Activated naive CD8-positive, alpha-beta T cell treated with anti-CD3 and anti-CD28 coated beads, Interleukin-2, amount 10 ng/mL, durations not matched to agents 7 days and 5 days (primary cell): ENCODE data around the gene ST3GAL4. TPM values are rescaled to one million over a fixed set of nuclear protein-coding genes. Genes with fewer than 3 reads are reported as not detected.
A peak's percentile ranks its signal among the peaks of the same experiment; 100 is the strongest.
"Not testable (repeated sequence)": the region's sequence is repeated elsewhere in the genome, so short reads cannot be mapped to it uniquely, and the experiment has no call there.

Source experiments
- ATAC-seq: fragments of 150-1000 bp; cut with Tn5 transposase; one replicate; pipeline ENCODE4 v1.10.0; 2021; ENCODE audit warnings: low read depth, moderate library complexity
- POLR2A ChIA-PET: fragments of 350-600 bp; sonication (Branson Sonifier 250); formaldehyde crosslinking; loops from one replicate; lab custom pipeline; 2021; ENCODE audit warnings: antibody characterized with exemption; lab: Charles Lee
- DNase-seq: peaks from one replicate; pipeline ENCODE4 v3.0.0; 2021
- H3K27ac Mint-ChIP-seq: one replicate; pipeline ENCODE4 v1.8.0; 2022; ENCODE audit warnings: mild to moderate bottlenecking, mixed read lengths
- H3K27me3 Mint-ChIP-seq: one replicate; pipeline ENCODE4 v1.8.0; 2022; ENCODE audit warnings: mild to moderate bottlenecking, moderate library complexity, mixed read lengths
- H3K36me3 Mint-ChIP-seq: one replicate; pipeline ENCODE4 v1.8.0; 2021; ENCODE audit warnings: mild to moderate bottlenecking, mixed read lengths
- H3K4me1 Mint-ChIP-seq: one replicate; pipeline ENCODE4 v1.8.0; 2021; ENCODE audit warnings: mixed read lengths
- H3K4me3 Mint-ChIP-seq: one replicate; pipeline ENCODE4 v1.8.0; 2022; ENCODE audit warnings: mild to moderate bottlenecking, moderate library complexity, mixed read lengths
- H3K9me3 Mint-ChIP-seq: one replicate; pipeline ENCODE4 v1.8.0; 2021; ENCODE audit warnings: mixed read lengths
- total RNA-seq, 2 experiments: library from RNA; stranded (reverse); gene quantifications; one replicate each; pipeline ENCODE4 v1.2.3, GENCODE V29; 2021

ST3GAL4 gene
- total RNA-seq, 2 experiments from 2014 or later, result 6.3 to 8.5 TPM

DNA sequence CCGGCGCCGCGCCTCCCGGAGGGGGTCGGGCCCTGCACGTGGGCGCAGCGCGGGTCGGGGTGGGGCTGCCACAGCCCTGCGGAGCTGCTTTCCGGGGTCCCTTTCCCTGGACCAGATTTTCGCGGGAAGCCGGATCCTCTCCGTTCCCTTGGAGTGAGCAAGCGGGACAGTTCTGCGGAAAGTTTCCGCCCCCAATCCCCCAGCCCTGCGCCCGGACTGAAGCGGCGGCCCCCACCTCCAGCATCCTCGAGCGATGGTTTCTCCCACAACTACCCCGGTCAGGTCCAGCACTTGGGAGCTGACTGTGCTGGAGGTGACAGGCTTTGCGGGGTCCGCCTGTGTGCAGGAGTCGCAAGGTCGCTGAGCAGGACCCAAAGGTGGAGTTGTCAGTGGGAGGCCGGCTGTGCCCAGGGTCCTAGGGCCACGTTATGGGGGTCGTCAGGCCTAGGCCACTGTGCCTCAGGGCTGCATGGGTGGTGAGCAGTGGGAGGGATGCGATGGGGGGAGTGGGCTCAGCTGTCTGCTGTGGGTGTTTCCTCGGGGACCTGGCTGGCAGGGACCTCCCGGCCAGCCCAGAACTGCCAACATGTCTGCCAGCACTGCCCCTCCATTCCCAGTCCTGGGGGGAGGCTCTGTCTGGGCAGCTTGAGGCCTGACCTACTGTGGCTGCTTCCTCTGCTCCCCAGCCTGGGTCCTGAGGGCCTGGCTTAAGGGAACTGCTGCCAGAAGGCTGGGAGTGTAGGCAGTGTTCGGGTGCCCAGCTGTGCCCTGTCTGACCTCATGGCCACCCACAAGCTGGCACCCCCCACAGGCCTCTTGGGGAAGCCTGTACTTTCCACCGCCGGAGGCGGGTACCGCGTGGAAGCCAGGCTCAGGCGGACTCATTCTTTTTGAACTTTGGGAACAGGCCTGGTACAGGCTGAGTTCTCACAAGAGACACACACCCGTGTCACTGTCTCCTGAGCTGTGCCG, 726 bp downstream of the ST3GAL4 start:
- H3K36me3 Mint-ChIP-seq, result peaks cover under 1% of the 10 kb centered on the region
- peak overlapping the region; percentile 73 for H3K4me3 Mint-ChIP-seq
- peaks cover 27% of the 10 kb centered on the region for H3K4me1 Mint-ChIP-seq
- peak; percentile 7 for ATAC-seq
- no peaks in the 10 kb centered on the region for H3K27me3 Mint-ChIP-seq
- DNase-seq, result no peak
- POLR2A ChIA-PET, result interaction anchor here (1.0 to 4.6 kb wide), 5 partner anchors 11 to 52 kb away, joined by 3 to 61 read pairs (median 3); partner anchors contain the start of gene DCPS
- no peaks in the 10 kb centered on the region for H3K9me3 Mint-ChIP-seq
- H3K27ac Mint-ChIP-seq, result peak overlapping the region; percentile 64

DNA sequence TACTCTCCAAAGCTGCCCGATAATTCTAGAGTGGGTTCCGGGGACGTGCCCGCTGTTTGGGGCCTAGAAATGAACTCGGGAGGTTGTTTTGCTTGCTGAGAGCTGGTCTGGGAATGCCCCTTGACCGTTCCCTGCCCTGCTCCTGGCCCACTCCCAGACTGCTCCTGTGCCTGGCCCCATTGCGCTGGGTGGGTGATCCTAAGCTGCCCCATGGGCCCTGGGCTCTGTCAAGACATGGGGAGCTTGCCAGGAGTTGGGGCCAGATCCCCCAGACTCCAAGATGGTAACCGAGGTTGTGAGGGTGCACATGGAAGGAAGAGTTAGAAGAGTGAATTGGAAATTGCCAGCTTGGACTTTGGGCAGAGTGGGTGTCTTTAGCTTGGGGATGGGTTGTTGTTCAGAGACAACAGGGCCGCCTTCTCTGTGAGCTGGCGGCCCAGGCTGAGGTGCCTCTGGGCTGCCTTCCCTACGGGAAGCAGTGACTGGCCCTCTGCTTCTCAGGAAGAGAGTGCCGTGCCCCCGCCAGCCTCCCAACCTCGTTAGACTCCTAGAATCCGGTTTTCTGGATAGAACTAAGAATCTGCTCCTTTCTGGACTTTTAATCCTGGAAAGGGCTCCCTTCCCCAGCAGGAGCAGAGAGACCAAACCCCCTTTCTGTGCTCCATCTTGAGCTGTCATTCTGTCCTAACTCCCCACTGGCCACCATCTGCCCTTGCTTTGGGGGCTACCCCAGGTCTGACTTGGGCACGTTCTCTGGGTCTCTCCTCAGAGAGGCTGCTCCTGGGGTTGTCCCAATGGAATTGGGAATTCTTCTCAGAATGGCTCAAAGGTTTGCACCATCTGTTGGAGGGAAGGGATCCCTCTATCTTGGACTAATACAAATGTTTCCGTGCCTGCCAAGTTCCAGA, 1.8 kb downstream of the ST3GAL4 start:
- H3K9me3 Mint-ChIP-seq, result no peaks in the 10 kb centered on the region
- ATAC-seq (no peak), DNase-seq (no peak)
- H3K27me3 Mint-ChIP-seq, result no peaks in the 10 kb centered on the region
- H3K4me1 Mint-ChIP-seq, result peaks cover 25% of the 10 kb centered on the region
- H3K27ac Mint-ChIP-seq, result no peak overlapping the region
- POLR2A ChIA-PET, result interaction anchor here (0.9 to 4.6 kb wide), 2 partner anchors 39 to 53 kb away, joined by 4 to 61 read pairs; partner anchors contain the start of gene DCPS
- no peaks in the 10 kb centered on the region for H3K36me3 Mint-ChIP-seq
- H3K4me3 Mint-ChIP-seq, result peak overlapping the region; percentile 46

DNA sequence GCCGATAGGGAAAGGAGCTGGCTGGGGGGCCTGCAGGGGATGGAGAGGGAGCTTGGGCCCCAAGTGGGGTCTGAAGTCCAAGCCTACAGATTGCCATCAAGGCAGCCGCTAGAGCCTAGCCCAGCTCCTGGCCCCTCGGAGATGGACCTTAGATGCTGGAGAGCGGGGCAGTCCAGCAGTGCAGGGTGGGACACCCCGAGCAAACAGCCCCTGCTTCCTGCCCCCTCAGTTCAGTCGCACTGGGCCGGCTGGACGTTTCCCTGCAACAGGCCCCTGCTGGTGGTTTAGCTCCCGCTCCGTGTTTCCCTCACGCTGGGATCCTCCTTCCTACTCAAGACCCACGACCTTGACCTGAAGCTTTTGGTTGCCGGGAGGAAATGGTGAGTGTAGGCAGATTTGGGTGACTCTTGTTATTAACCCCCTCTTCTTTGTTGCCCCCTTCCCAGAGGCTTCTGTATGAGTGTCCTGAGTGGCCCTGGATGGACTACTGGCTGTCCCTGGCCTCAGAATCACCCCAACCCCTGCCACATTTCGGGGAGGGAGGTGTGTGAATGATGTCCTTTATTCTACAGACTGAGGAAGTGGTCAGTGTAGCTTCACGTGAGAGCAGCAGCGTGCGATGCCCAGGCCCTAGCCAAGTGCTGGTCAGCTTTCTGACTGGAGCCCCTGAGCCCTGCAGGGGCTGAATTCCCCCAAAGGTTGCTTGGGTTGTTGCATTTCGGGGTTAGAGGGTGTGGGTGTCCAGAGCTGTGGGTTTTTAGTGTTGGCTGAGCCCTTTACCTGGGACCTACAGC, 2.7 kb downstream of the ST3GAL4 start:
- H3K36me3 Mint-ChIP-seq, result no peaks in the 10 kb centered on the region
- no peaks in the 10 kb centered on the region for H3K27me3 Mint-ChIP-seq
- H3K9me3 Mint-ChIP-seq, result no peaks in the 10 kb centered on the region
- no peak overlapping the region for H3K27ac Mint-ChIP-seq
- no peak for DNase-seq
- ATAC-seq, result no peak
- no peak overlapping the region for H3K4me3 Mint-ChIP-seq
- peaks cover 17% of the 10 kb centered on the region for H3K4me1 Mint-ChIP-seq
- POLR2A ChIA-PET, result interaction anchor here (0.9 kb wide), 1 partner anchor 54 kb away, joined by 4 read pairs; the partner anchor contains the start of gene DCPS

DNA sequence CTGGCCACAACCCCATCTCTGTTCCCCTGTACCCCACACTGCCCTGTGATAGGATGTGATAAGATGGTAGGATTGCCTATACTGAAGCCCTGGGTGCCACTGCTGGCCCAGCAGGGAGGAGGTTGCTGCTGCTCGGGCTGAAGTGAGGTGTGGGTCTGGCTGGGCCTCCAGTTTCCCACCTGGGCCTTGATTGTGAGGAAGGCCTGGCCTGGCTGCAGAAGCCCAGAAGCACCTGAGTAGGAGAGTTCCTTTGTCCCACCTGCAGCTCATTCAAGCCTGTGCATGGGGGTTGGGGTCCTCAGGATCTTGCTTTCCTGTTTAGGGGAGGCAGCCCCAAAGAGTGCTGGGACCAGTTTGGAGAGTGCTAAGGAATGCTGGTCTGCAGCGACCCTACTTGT, 3.3 kb downstream of the ST3GAL4 start:
- no peak overlapping the region for H3K27ac Mint-ChIP-seq
- peaks cover 11% of the 10 kb centered on the region for H3K4me1 Mint-ChIP-seq
- DNase-seq, result peak; percentile 9
- H3K27me3 Mint-ChIP-seq, result no peaks in the 10 kb centered on the region
- no peak overlapping the region for H3K4me3 Mint-ChIP-seq
- ATAC-seq, result no peak
- POLR2A ChIA-PET, result no interaction called here
- no peaks in the 10 kb centered on the region for H3K36me3 Mint-ChIP-seq
- H3K9me3 Mint-ChIP-seq, result no peaks in the 10 kb centered on the region

DNA sequence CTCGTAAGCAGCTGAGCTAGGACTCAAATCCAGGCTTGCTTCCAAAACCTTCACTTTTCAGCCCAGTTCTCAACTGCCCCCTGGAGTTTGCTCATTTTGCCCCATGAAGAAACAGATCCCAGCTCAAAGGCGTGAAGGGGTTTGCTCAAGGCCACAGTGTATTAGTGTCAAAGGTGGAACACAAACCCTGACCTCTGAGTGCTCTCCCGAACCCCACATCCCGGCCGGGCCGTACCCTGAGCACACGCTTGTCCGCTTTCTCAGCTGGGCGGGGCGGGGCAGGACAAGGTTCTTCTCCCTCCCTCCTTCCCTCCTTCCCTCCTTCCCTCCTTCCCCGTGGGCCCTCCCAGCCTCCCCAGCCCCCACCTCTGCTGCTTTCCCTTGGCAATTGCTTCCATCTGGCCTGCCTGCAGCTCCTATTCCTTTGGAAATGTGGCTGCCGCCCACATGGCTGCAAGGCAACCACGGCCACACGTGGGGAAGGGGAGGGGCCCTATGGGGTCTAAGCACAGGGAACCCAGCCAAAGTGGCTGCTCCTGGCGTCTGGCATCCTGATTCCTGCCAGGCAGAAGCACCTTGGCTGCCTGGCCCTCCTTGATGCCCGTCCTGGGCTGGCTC, 4.1 kb downstream of the ST3GAL4 start:
- H3K36me3 Mint-ChIP-seq, result no peaks in the 10 kb centered on the region
- no peak overlapping the region for H3K27ac Mint-ChIP-seq
- H3K9me3 Mint-ChIP-seq, result no peaks in the 10 kb centered on the region
- H3K4me3 Mint-ChIP-seq, result no peak overlapping the region
- H3K4me1 Mint-ChIP-seq, result peaks cover 9% of the 10 kb centered on the region
- DNase-seq (no peak), ATAC-seq (no peak)
- H3K27me3 Mint-ChIP-seq, result no peaks in the 10 kb centered on the region
- POLR2A ChIA-PET, result no interaction called here

DNA sequence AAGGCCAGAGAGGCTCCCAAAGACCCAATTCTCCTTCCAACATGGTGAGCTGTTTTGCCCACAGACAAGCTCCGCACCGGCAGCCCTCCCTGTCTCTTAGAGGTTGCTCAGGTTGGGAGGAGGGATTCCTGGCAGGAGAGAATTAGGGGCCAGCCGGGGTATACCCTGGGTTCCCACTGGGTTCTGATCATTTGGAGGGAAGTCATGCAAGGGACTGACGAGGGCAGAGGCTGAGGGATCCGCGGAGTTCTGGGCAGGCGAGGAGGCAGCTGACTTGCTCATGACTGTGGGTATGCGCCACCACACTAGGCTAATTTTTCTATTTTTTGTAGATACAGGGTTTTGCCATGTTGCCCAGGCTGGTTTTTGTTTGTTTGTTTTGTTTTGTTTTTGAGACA, 4.6 kb downstream of the ST3GAL4 start:
- ATAC-seq, result no peak
- POLR2A ChIA-PET, result no interaction called here
- no peaks in the 10 kb centered on the region for H3K36me3 Mint-ChIP-seq
- no peaks in the 10 kb centered on the region for H3K27me3 Mint-ChIP-seq
- H3K27ac Mint-ChIP-seq, result no peak overlapping the region
- no peak overlapping the region for H3K4me3 Mint-ChIP-seq
- peaks cover 7% of the 10 kb centered on the region for H3K4me1 Mint-ChIP-seq
- no peaks in the 10 kb centered on the region for H3K9me3 Mint-ChIP-seq
- DNase-seq, result peak; percentile 18

DNA sequence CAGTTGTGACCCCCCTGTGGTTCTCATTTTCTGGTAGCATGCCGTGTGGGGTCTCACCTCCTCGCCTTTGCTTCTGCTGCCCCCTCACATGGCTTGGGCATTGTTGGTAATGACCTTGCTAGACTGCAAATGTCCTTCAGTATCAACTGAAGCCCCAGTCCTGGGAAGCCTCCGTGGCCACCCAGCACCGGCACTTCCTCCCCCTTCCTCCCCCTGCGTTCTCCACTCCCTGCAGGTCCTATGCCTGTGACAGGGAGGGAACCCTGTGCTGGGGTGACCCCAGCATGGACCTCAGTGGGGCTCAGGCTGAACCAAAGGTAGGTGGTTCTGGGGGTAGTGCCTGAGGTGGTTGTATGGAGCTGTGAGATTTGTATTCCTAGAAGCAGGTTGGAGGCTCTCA, 5.9 kb downstream of the ST3GAL4 start:
- Mint-ChIP-seq H3K27ac (no peak overlapping the region), H3K4me1 (peaks cover 7% of the 10 kb centered on the region), H3K4me3 (no peak overlapping the region), H3K9me3 (no peaks in the 10 kb centered on the region), H3K36me3 (no peaks in the 10 kb centered on the region), H3K27me3 (no peaks in the 10 kb centered on the region)
- ATAC-seq, result no peak
- peak; percentile 15 for DNase-seq
- POLR2A ChIA-PET, result interaction anchor here (0.7 kb wide), 1 partner anchor 51 kb away, joined by 3 read pairs; no protein-coding TSS in a partner anchor

DNA sequence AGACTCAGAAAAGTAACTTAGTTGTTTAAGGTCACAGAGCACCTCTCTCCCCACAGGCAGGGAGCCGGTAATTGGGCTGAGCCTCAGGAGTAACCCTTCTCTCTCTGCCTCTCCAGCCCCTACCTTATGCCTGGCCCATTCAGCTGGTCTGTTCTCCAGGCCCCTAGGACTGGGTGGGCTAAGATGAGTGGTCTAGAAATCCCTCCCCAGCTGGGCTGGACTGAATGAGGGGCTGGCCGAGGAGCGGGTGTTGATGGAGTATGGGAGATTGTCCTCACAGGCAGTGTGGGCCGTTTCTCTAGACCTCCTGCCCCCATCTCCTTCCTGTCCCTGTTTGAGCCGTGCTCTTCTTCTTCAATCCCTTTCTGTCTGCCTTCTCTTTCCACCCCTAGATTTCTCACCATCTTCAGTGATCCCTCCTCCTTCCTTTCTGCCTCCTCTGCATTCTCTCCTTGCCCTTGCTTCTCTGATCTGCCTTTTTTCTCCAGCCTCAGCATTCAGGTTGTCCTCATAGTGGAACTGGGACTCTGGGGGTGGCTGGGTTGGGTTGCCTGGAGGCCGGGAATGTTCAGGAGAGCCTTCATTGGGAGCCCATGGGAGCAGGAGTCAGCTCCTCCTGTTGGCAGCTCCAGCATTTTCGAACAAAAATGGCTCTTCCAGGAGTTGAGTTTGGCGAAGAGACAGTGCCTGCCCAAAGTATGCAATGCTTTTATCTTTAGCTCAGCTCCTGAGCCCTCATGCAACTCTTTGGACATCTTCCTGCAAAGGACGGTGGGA, 7.6 kb downstream of the ST3GAL4 start:
- ATAC-seq (no peak), DNase-seq (peak; percentile 17)
- Mint-ChIP-seq H3K9me3 (no peaks in the 10 kb centered on the region), H3K4me3 (no peak overlapping the region), H3K27ac (no peak overlapping the region), H3K27me3 (no peaks in the 10 kb centered on the region), H3K4me1 (peaks cover 5% of the 10 kb centered on the region), H3K36me3 (no peaks in the 10 kb centered on the region)
- POLR2A ChIA-PET, result no interaction called here

DNA sequence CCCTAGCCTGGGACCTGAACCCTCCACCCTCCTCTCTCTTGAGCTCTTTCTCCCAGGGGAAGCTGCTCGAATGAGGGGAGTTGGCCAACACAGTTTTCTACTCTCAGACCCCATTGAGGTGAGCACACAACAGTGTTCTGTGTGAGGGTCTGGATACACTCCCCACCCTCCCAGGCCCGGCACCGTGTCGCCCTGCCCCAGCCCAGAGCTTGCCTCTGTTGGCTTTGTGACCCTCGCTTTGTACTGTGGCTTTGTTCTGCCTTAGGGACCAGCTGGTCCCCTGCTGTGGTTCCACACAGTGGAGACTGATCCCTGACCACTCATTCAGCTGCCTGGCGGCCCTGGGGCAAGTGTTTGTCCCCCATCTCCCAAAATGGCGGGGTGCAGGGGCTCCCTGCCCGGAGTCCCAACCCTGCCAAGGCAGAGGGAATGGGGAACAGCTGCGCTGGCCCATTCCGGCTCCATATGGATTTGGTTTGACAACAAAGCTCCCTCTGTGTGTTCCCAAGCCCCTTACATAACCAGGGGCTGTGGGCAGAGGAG, 8.3 kb downstream of the ST3GAL4 start:
- Mint-ChIP-seq H3K9me3 (no peaks in the 10 kb centered on the region), H3K27ac (no peak overlapping the region), H3K36me3 (no peaks in the 10 kb centered on the region), H3K4me3 (no peak overlapping the region), H3K4me1 (peaks cover 2% of the 10 kb centered on the region), H3K27me3 (no peaks in the 10 kb centered on the region)
- ATAC-seq (no peak), DNase-seq (peak; percentile 21)
- POLR2A ChIA-PET, result no interaction called here

DNA sequence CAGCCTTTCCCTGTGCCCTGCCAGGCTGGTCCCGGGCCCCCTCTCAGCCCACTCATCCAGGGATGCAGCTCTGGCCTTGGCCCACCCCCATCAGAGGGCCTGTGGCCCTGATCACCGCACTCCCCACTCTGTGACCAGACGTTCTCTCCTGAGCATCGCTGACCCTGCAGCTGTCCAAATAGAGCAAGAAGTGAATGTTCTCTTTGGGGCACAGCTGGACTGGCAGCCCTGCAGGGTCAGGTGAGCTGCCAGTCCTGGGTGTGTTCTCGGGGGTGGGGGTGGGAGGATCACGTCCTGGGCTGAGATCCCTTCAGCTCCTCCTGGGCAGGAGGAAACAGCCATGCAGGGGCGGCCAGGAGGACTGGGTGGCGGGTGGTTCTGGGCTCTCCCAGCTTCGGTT, 9.2 kb downstream of the ST3GAL4 start:
- H3K27me3 Mint-ChIP-seq, H3K9me3 Mint-ChIP-seq: not testable (repeated sequence)

DNA sequence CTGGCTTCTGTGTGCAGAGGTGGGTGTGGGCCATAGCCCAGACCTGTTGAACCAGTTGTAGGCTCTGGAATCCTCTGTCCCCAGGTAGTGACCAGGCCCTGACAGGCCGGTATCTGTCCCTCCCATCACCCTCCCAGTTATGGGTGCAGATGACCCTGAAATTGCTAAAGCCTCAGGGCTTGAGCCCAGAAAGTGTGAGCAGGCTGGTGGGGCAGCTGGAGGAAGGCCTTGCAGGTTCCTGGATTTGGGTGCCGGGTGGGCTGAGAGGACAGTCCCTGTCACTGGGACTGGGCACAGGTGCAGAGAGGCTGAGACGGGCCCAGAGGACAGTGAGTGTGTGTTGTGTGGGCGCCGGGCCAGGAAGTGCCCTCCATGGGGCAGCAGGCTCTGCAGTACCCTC, 10.0 kb downstream of the ST3GAL4 start:
- H3K4me3 Mint-ChIP-seq, H3K27ac Mint-ChIP-seq, H3K9me3 Mint-ChIP-seq, H3K4me1 Mint-ChIP-seq, POLR2A ChIA-PET, ATAC-seq, H3K36me3 Mint-ChIP-seq, H3K27me3 Mint-ChIP-seq, DNase-seq: not testable (repeated sequence)

More for the DNA sequence above, 9.2 kb downstream of the ST3GAL4 start:
- H3K27ac Mint-ChIP-seq, H3K4me1 Mint-ChIP-seq, DNase-seq, POLR2A ChIA-PET, H3K4me3 Mint-ChIP-seq, ATAC-seq, H3K36me3 Mint-ChIP-seq: not testable (repeated sequence)
